22Rv1 (cell line): ENCODE data around the gene GLIS1.

ENCODE experiments used
- CTCF ChIP-seq: fragments of 450-650 bp; IDR thresholded peaks from 2 replicates; pipeline ENCODE4 v1.5.1; 2017; ENCODE audit warnings: mild to moderate bottlenecking
- ZFX ChIP-seq: fragments of 450-650 bp; IDR thresholded peaks from 2 replicates; pipeline ENCODE4 v1.6.1; 2017; ENCODE audit warnings: antibody characterized with exemption, borderline replicate concordance

- no peak for TF ChIP-seq CTCF
- no peak for TF ChIP-seq ZFX
These were observed 26.7 kb upstream of the GLIS1 start for GRCh38 chr1:53765657-53766056.
